HUDEP-2 (cell line): ENCODE results near the gene DHRS2.
"Not testable (repeated sequence)": the region's sequence is repeated elsewhere in the genome, so short reads cannot be mapped to it uniquely, and the experiment has no call there.

Source experiments
- DNase-seq, 76 experiments: peaks; one replicate each; lab custom pipeline; 2025; ENCODE audit not compliant: unreplicated experiment in 76 of 76; lab: John Stamatoyannopoulos, UW

DHRS2 gene

GRCh38 chr14:23636317-23637211, at the start of gene DHRS2:
Gene DHRS2, plus strand, starts transcription at chr14:23636364. Its CDS starts 2,501 bp downstream, at chr14:23638865.
- no peak for DNase-seq

GRCh38 chr14:23588884-23589598, 47.1 kb upstream of the DHRS2 start:
- DNase-seq, result peak in 72 of 76 experiments; percentile 17 to 91 (median 72)

GRCh38 chr14:23589606-23590005, 46.6 kb upstream of the DHRS2 start:
- DNase-seq, result no peak

GRCh38 chr14:23590198-23590597, 46.0 kb upstream of the DHRS2 start:
- no peak for DNase-seq

GRCh38 chr14:23594191-23594590, 42.0 kb upstream of the DHRS2 start:
- not testable (repeated sequence) for DNase-seq

GRCh38 chr14:23600322-23600707, 35.8 kb upstream of the DHRS2 start:
- no peak for DNase-seq

GRCh38 chr14:23600806-23601205, 35.4 kb upstream of the DHRS2 start:
- DNase-seq, result no peak

- no peak for DNase-seq
Measured at GRCh38 chr14:23601424-23601823, 34.7 kb upstream of the DHRS2 start.

GRCh38 chr14:23601845-23602180, 34.4 kb upstream of the DHRS2 start:
- DNase-seq, result no peak

GRCh38 chr14:23602181-23603095, 33.7 kb upstream of the DHRS2 start:
- no peak for DNase-seq

- no peak for DNase-seq
Measured at GRCh38 chr14:23603103-23603502, 33.1 kb upstream of the DHRS2 start.

GRCh38 chr14:23604148-23604547, 32.0 kb upstream of the DHRS2 start:
- no peak for DNase-seq

GRCh38 chr14:23604675-23605170, 31.4 kb upstream of the DHRS2 start:
- no peak for DNase-seq

- DNase-seq, result no peak
Measured at GRCh38 chr14:23605931-23606585, 30.1 kb upstream of the DHRS2 start.

GRCh38 chr14:23608454-23608853, 27.7 kb upstream of the DHRS2 start:
- no peak for DNase-seq

GRCh38 chr14:23609001-23609400, 27.2 kb upstream of the DHRS2 start:
- no peak for DNase-seq

GRCh38 chr14:23609411-23610089, 26.6 kb upstream of the DHRS2 start:
- not testable (repeated sequence) for DNase-seq

- DNase-seq, result no peak
Measured at GRCh38 chr14:23610090-23610814, 25.9 kb upstream of the DHRS2 start.

GRCh38 chr14:23610815-23611289, 25.3 kb upstream of the DHRS2 start:
- DNase-seq, result no peak
